Activated naive CD4-positive, alpha-beta T cell treated with anti-CD3 and anti-CD28 coated beads, Interleukin-2, amount 50 U/mL, for 16 hours (primary cell): ENCODE results near the gene MAP3K10.

Experiments
- DNase-seq: peaks from one replicate; pipeline ENCODE4 v3.0.0-alpha.2; 2020

The MAP3K10 gene

GRCh38 chr19:40234429-40235237 is 43.4 kb downstream of the MAP3K10 start:
- DNase-seq, result no peak

- no peak for DNase-seq
Observed at GRCh38 chr19:40235238-40236025, 44.2 kb downstream of the MAP3K10 start.

DNA sequence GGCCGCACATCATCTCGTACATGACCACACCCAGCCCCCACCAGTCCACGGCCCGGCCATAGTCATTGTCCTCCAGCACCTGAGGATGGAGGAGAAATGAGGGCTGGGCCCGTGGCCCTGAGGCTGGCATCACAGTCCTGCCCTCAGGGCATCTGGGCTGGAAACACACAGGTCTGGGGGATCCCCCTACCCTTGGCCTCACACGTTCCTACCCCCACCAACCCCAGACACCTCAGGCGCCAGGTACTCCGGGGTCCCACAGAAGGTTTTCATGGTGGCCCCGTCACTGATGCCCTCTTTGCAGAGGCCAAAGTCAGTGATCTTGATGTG is 44.8 kb downstream of the MAP3K10 start:
- DNase-seq, result no peak

- no peak for DNase-seq
Observed at GRCh38 chr19:40236366-40236765, 45.1 kb downstream of the MAP3K10 start.

DNA sequence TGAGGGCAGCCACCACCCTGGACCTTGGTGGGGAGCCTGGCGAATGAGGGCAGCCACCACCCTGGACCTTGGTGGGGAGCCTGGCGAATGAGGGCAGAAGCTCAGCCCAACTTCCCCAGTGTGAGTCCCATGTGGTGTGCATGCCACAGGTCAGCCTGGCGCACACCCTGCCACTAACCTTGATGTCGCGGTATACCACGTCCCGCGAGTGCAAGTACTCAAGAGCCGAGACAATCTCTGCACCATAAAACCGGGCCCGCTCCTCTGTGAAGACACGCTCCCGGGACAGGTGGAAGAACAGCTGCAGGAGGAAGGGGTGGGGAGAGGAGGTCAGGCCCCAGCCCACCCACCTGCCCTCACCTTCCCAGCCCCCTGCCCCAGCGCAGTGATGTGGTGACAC is 46.6 kb downstream of the MAP3K10 start:
- no peak for DNase-seq

- DNase-seq, result no peak
Observed at GRCh38 chr19:40238775-40239174, 47.5 kb downstream of the MAP3K10 start.

DNA sequence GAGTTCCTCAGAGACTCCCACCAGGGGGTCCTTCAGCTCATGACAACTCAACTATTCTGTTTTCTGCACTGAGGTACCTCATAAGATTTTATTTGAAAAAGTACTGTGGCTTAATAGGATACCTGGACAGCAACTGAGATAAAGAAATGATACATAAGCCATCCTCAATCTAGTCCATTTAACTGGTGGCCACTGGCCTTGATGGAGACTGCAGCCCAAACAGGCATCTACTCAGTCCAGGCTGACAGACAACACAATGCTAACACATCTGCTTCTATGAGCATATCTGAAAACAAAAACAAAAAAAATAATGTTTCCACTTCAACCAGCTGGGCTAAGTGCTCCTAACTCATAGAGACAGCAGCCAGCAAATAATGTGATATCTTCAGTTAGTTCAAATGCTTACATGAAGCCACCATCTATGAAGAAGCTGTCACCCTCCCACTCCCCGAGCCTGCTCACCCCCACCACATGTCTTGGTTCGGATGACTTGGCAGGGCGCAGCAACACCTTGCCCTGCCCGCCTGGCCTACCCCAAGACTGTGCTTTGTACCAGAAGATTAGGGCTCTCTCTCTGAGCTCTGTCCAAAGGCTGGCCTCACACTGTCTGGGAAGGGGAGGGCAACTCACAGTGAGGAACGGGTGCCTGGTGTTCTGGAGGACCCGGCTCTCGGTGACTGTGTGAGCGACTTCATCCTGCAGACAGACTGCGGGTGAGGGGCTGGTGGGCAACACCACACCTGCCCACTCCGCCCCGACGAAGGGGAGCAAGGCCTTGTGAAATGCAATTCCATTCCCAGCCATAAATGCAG is 48.4 kb downstream of the MAP3K10 start:
- DNase-seq, result no peak

DNA sequence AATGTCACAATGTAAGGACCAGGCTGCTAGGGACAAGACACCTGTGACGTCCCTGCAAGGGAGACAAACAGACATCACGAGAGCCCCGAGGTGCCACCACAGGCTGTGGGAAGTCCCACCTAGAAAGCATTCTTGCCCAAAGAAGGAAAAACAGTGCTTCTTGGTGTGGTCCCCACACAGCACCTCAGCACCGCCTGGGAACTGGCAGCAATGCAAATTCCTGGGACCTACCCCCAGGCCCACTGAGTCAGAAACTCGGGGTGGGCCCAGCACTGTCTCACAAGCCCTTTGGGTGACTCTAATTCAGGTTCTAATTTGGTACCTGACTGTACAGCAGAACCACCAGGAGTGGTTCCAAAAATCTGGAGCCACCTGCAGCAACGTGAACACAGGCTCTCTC is 49.1 kb downstream of the MAP3K10 start:
- no peak for DNase-seq

DNA sequence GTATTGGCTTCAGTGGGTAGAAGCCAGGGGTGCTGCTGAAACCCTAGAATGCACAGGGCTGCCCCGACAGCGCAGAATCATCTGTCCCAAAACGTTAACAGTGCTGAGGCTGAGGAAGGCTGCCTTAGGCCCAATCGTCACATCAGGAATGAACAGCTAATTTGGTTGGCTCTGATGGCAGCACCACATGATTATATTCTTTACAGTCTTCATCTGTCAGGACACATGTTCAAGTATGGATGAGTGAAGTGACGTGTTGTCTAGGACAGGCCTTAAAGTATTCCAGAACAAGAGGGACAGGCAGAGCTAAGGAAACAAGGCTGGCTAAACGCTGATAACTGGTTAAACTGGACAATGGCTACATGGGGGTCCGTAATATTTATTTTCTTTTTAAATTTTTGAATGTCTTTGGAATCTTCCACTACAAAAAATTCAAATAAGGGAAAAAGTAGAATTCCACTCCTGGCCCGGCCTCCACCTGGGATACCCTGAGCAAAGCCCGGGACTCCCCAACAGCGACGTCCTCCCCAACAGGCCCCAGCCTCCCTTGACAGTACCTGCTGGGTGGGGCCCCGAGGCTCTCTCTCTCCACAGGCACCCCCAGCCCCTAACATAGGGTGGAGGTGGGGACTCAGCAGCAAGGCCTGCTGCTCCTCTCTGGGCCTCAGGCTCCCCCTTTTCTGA is 50.0 kb downstream of the MAP3K10 start:
- DNase-seq, result no peak

DNA sequence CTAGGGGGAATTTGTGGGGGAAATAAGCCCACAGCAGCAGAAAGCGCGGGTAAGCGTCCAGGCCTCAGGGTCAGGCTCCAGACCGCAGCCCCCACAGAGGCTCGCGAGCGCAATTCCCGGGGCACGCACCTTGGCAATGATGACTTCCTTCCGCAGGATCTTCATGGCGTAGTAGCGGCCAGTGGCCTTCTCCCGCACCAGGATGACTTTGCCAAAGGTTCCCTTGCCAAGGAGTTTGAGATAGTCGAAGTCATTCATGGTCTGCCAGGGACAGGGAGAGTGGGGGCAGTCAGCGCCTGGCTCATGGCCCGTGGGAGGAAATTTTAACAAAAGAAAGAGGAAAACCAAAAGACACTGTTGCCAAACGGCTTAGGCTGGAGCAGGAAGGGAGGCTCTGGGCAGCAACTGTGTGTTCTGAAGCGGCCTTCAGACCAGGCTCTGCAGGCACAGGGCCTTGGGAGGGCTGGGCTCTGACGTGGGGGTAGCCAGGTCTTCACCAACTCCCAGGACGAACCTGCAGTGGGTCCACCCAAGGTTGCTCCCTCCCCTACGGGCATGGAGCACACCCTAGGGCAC is 50.7 kb downstream of the MAP3K10 start:
- no peak for DNase-seq

DNA sequence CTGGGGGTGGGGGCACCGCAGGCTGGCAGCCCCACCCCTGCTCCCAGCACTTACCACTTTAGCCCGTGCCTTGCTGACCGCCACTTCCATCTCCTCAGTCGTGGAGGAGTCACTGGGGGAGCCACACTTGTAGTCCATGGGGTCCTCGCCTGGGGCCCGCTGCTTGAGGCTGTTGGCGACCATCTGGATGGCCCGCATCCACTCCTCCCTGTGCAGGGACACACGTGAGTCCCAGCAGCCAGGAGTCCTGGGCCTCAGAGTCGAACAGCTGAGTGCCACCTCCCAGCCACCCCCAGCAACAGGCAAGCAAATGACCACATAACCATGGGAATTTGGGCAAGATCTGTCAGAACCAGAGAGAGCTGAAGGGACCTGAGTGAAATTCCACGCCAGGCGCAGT is 51.3 kb downstream of the MAP3K10 start:
- DNase-seq, result no peak

- DNase-seq, result no peak
Observed at GRCh38 chr19:40243181-40243580, 52.0 kb downstream of the MAP3K10 start.

DNA sequence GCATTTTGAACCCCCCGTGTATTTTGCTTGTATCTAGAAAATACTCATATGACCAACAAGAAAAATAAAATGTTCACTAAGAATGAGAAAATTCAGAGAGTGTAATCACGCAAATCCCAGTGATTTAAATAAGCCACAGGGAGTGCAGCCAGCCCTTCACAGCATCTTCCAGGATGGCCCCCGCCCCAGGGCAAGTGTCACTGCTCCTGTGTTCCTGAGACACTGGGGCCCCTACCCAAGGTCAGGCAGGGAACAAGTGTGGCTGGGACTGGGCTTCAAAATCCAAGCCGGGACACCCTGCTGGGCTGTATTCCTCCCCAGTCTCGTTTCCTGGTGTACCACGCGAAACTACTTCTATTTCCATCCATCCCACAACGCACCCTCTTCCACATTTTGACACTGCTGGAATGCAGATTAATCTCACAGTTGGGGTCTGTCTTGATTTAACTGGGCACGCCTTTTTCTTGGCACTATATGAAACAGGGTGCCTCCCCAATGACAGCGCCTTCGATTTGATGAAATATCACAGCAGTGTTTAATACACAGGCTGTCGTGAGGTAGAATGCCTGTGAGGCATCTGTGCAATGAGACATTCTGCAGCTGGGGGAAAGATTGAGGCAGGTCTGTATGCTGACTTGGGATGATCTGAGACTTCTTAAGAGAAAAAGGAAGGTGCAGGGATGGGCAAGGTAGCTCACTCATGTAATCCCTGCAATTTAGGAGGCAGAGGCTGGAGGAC is 53.5 kb downstream of the MAP3K10 start:
- no peak for DNase-seq

- no peak for DNase-seq
Observed at GRCh38 chr19:40245506-40246128, 54.4 kb downstream of the MAP3K10 start.

DNA sequence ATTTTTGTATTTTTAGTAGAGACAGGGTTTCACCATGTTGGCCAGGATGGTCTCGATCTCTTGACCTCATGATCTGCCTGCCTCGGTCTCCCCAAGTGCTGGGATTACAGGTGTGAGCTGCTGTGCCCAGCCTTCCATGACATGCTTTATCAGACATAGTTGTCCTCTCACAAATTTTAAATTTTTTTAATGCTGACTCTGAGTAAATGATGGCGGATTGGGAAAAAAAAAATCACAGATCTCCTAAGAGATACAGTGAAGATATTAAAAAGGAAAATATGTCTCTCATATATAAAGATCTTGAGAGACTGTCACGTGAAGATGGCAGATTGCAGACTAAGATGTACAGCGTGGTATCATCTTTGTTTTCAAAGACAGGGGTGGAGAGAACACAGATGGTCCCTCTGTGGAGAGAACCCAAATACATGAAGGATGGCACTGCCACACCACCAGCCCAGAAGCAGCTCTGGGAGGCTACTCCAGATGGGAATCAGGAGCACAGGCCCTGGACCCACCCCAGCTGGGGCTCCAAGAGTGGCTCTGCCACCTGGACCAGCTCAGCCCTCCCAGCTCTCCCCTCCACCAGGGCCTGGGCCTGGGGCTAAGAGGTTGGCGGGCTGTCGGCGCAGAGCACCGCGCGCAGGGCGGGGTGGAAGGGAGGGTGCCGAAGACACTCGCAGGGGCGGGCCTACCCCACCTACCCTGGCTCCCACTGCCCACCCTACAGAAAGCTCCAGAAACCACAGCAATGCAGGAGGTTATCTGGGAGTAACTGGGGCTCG is 55.3 kb downstream of the MAP3K10 start:
- DNase-seq, result no peak

DNA sequence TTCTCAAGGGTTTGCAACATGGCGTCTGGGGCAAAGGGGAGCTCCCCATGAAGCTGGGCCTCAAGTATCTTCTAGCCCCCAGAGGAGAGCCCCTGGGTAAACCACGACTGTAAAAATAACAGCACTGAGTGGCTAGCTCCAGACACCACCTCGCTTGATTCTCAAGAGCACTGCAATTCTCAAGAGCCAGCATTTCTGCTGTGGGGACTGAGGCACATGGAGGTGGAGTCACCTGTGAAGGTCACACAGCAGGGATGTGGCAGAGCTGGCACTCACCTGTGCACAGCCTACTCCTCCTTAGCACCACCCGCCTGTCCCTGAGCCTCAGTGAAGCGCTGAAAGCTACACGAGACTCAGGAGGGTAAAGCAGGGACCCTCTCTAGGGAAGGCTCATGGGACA is 56.0 kb downstream of the MAP3K10 start:
- DNase-seq, result no peak

- no peak for DNase-seq
Observed at GRCh38 chr19:40247735-40248262, 56.6 kb downstream of the MAP3K10 start.

DNA sequence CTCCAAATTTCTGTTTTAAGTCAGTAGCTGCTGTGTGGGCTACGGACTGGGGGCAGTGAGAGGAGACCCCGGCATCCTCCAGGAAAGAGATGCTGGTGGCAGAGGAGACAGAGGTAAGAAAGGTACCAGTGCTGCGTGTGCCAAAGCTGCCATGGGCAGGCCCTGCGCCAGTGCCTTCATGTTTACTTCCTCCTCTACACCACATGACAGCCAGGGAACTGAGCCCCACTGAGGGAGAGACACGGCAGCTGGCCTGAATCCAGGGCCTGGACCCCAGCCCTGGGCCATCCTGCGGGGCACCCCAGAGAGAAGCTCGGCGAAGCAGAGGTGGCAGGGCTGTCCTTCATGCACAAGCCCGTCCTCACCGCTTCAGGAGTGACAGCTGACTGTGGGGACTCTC is 58.0 kb downstream of the MAP3K10 start:
- no peak for DNase-seq

DNA sequence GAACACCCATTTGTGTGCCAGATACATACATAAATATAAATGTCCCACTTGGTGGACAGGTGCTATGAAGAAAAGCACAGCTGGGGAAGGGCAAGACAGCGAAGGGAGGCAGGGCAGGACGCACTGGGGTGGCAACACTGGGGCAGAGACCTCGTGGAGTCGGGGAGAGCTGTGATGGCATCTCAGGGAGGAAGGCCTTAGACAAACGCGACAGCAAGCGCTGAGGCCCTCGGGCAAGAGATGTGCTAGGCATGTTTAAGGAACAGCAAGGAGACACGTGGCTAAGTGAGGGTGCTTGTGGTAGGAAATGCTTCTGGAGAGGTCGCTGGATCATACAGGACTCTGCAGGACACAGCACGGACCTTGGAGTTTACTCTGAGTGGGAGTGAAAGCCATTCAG is 58.6 kb downstream of the MAP3K10 start:
- no peak for DNase-seq

DNA sequence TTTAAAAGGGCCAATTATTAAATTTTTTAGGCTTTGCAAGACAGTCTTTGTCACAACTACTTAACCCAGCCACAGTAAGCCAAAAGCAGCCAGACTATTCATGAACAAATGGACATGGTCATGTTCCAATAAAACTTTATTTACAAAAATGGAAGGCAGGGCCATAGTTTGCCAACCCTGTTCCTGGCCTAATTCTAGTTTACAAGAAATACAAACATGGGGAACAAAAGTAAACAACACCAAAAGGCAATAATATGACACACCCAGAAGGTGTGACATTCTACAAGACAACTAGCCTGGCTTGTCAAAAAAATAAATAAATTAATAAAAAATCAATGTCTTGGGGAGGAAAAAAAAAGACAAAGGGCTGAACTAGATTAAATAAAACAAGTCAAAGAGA is 60.0 kb downstream of the MAP3K10 start:
- no peak for DNase-seq
